CD14-positive monocyte (primary cell): ENCODE measurements around the gene PLEKHG1. TPM values are rescaled to one million over a fixed set of nuclear protein-coding genes. Genes with fewer than 3 reads are reported as not detected.

ENCODE experiments used
- DNase-seq, 3 donors: peaks; one replicate each; pipeline ENCODE4 v3.0.0-alpha.2; 2011 to 2022
- H2AFZ ChIP-seq: 2 replicates; pipeline ENCODE4 v1.6.0; 2012; ENCODE audit warnings: mild to moderate bottlenecking, low read depth, low read length, inconsistent platforms; ENCODE audit not compliant: insufficient read depth, poor library complexity, severe bottlenecking
- H3K27ac ChIP-seq, 2 donors: 1 replicate in 1 of 2; 2 replicates in 1 of 2; pipeline ENCODE4 v1.5.1; 2012 to 2013; ENCODE audit warnings: low read length in 2 of 2, control low read depth in 1 of 2, inconsistent platforms in 1 of 2, low read depth in 1 of 2, mild to moderate bottlenecking in 1 of 2
- H3K27me3 ChIP-seq, 2 donors: one replicate each; pipeline versions ENCODE4 v1.6.0 to v1.6.1; 2011 to 2013; ENCODE audit warnings: low read length in 2 of 2; ENCODE audit not compliant: control insufficient read depth in 2 of 2, insufficient read depth in 2 of 2
- H3K36me3 ChIP-seq, 2 donors: replicated peaks in 1 of 2; 1 replicate in 1 of 2; 2 replicates in 1 of 2; pipeline versions ENCODE4 v1.5.1 to v1.6.1; 2012 to 2013; ENCODE audit warnings: low read length in 2 of 2, control low read depth in 1 of 2, inconsistent platforms in 1 of 2, mild to moderate bottlenecking in 1 of 2; ENCODE audit not compliant: insufficient read depth in 2 of 2, control insufficient read depth in 1 of 2
- H3K4me1 ChIP-seq, 2 donors: 1 replicate in 1 of 2; 2 replicates in 1 of 2; pipeline versions ENCODE4 v1.5.1 to v1.6.1; 2012 to 2013; ENCODE audit warnings: low read length in 2 of 2, control low read depth in 1 of 2, inconsistent platforms in 1 of 2, mild to moderate bottlenecking in 1 of 2, moderate library complexity in 1 of 2; ENCODE audit not compliant: insufficient read depth in 2 of 2, control insufficient read depth in 1 of 2
- H3K4me2 ChIP-seq: replicated peaks from 2 replicates; pipeline ENCODE3; 2012; ENCODE audit warnings: low read length, moderate library complexity, mild to moderate bottlenecking; ENCODE audit not compliant: poor library complexity, severe bottlenecking; ENCODE audit errors: extremely low read depth
- H3K4me3 ChIP-seq, 3 experiments: fragments of 200-600 bp in 1 of 3; sonication (generic) in 1 of 3; replicated peaks in 1 of 3; 1 replicate in 2 of 3; 2 replicates in 1 of 3; pipeline ENCODE4 v1.5.1; 2011 to 2013; ENCODE audit warnings: low read length in 3 of 3, mild to moderate bottlenecking in 3 of 3, control low read depth in 2 of 3, low read depth in 2 of 3, inconsistent platforms in 1 of 3, moderate library complexity in 1 of 3
- H3K79me2 ChIP-seq: 2 replicates; pipeline ENCODE4 v1.6.0; 2012; ENCODE audit warnings: mild to moderate bottlenecking, control low read depth, inconsistent platforms, low read length, moderate library complexity; ENCODE audit not compliant: insufficient read depth
- H3K9ac ChIP-seq: 2 replicates; pipeline ENCODE4 v1.6.0; 2017; ENCODE audit warnings: low read length, mild to moderate bottlenecking; ENCODE audit not compliant: insufficient read depth, poor library complexity, severe bottlenecking
- H3K9me3 ChIP-seq, 2 donors: replicated peaks in 1 of 2; 1 replicate in 1 of 2; 2 replicates in 1 of 2; pipeline versions ENCODE4 v1.5.1 to v1.6.1; 2012 to 2013; ENCODE audit warnings: low read length in 2 of 2, control low read depth in 1 of 2; ENCODE audit not compliant: control insufficient read depth in 1 of 2, insufficient read depth in 1 of 2
- H4K20me1 ChIP-seq: 2 replicates; pipeline ENCODE4 v1.6.0; 2012; ENCODE audit warnings: mild to moderate bottlenecking, low read length, control low read depth, moderate library complexity; ENCODE audit not compliant: insufficient read depth
- H3K27ac Mint-ChIP-seq, 7 donors: one replicate each; pipeline ENCODE4 v1.8.0; 2020; ENCODE audit warnings: mild to moderate bottlenecking in 7 of 7, mixed read lengths in 7 of 7, moderate library complexity in 6 of 7, inconsistent platforms in 2 of 7
- H3K27me3 Mint-ChIP-seq, 3 donors: one replicate each; pipeline ENCODE4 v1.8.0; 2021 to 2022; ENCODE audit warnings: low read depth in 3 of 3, mild to moderate bottlenecking in 3 of 3, mixed read lengths in 3 of 3, moderate library complexity in 3 of 3, inconsistent platforms in 1 of 3
- H3K36me3 Mint-ChIP-seq, 2 donors: one replicate each; pipeline ENCODE4 v1.8.0; 2020; ENCODE audit warnings: mixed read lengths in 2 of 2, inconsistent platforms in 1 of 2, mild to moderate bottlenecking in 1 of 2
- H3K4me1 Mint-ChIP-seq: one replicate; pipeline ENCODE4 v1.8.0; 2020; ENCODE audit warnings: mild to moderate bottlenecking, mixed read lengths
- H3K4me3 Mint-ChIP-seq, 2 donors: one replicate each; pipeline ENCODE4 v1.8.0; 2020; ENCODE audit warnings: mild to moderate bottlenecking in 2 of 2, mixed read lengths in 2 of 2, moderate library complexity in 1 of 2
- H3K9me3 Mint-ChIP-seq, 7 donors: one replicate each; pipeline ENCODE4 v1.8.0; 2020 to 2022; ENCODE audit warnings: mixed read lengths in 7 of 7, mild to moderate bottlenecking in 6 of 7, moderate library complexity in 6 of 7, inconsistent platforms in 2 of 7
- WGBS: methylation state at CpG from one replicate; pipeline ENCODE4 v1.1.5; 2013; ENCODE audit warnings: missing lambda C conversion rate; ENCODE audit not compliant: insufficient coverage; 5-methylcytosine and 5-hydroxymethylcytosine counted together
- intact Hi-C, 2 donors: fragments of 100-400 bp; cut with micrococcal nuclease; formaldehyde crosslinking; loops; one replicate each; pipeline versions ENCODE4 v1.15.0 to v1.15.1; 2023
- polyA plus RNA-seq, 3 donors: library from polyadenylated mRNA; depleted of rRNA in 1 of 3; unstranded in 2 of 3; stranded (reverse) in 1 of 3; fragments of 300-500 nt in 2 of 3; fragments of >200 nt in 1 of 3; fragmentation: Illumina TruSeq in 2 of 3; gene quantifications; 1 replicate in 2 of 3; 2 replicates in 1 of 3; pipeline ENCODE4 v1.2.3, GENCODE V29; 2012 to 2021
- TF ChIP-seq, protein P1 (sequence below): fragments of 200-600 bp; IDR thresholded peaks from one replicate; pipeline ENCODE4 v1.8.0; 2022; ENCODE audit warnings: antibody characterized with exemption, mild to moderate bottlenecking

Gene PLEKHG1
- polyA plus RNA-seq, 3 donors = 0.02 to 0.15 (median 0.08) TPM

DNA sequence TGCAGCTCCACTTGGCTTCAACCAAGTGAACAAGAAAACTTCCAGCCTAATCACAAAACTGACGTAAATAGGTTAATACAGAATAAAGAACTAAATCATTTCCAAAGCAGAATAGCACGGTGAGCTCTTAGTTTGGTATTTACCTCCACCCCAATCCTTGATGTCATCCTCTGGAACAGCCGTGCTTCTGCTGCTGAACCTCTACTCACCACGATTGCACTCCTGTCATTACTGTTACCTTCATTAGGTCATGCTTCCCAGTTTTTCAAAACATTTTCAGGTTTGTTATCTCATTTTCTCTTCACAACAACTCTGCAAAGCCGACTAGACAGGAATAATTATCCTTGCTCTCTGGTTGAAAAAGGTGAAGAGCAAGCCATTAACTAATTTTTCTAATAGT lies 15.6 kb upstream of the PLEKHG1 start:
- Histone ChIP-seq H3K4me2 (no peak overlapping the region), H4K20me1 (no peaks in the 10 kb centered on the region), H3K79me2 (no peaks in the 10 kb centered on the region), H3K9ac (no peak overlapping the region), H3K27ac (no peak overlapping the region), H3K27me3 (peaks cover 0 to 4% of the 10 kb centered on the region in 2 donors), H3K4me1 (no peaks in the 10 kb centered on the region), H3K9me3 (no peaks in the 10 kb centered on the region), H3K4me3 (no peak overlapping the region), H2AFZ (no peak overlapping the region), H3K36me3 (no peaks in the 10 kb centered on the region)
- Mint-ChIP-seq H3K9me3 (peaks cover 0 to 1% (median 0%) of the 10 kb centered on the region in 7 donors), H3K27ac (no peak overlapping the region), H3K4me3 (no peak overlapping the region), H3K4me1 (no peaks in the 10 kb centered on the region), H3K27me3 (peaks cover 14 to 28% (median 20%) of the 10 kb centered on the region in 3 donors), H3K36me3 (no peaks in the 10 kb centered on the region)
- no peak for DNase-seq
- 89% methylated on average over 3 of the region's 5 CpGs for WGBS
- TF ChIP-seq, protein P1, sequence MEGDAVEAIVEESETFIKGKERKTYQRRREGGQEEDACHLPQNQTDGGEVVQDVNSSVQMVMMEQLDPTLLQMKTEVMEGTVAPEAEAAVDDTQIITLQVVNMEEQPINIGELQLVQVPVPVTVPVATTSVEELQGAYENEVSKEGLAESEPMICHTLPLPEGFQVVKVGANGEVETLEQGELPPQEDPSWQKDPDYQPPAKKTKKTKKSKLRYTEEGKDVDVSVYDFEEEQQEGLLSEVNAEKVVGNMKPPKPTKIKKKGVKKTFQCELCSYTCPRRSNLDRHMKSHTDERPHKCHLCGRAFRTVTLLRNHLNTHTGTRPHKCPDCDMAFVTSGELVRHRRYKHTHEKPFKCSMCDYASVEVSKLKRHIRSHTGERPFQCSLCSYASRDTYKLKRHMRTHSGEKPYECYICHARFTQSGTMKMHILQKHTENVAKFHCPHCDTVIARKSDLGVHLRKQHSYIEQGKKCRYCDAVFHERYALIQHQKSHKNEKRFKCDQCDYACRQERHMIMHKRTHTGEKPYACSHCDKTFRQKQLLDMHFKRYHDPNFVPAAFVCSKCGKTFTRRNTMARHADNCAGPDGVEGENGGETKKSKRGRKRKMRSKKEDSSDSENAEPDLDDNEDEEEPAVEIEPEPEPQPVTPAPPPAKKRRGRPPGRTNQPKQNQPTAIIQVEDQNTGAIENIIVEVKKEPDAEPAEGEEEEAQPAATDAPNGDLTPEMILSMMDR = no peak
- intact Hi-C loops = no loop called here

DNA sequence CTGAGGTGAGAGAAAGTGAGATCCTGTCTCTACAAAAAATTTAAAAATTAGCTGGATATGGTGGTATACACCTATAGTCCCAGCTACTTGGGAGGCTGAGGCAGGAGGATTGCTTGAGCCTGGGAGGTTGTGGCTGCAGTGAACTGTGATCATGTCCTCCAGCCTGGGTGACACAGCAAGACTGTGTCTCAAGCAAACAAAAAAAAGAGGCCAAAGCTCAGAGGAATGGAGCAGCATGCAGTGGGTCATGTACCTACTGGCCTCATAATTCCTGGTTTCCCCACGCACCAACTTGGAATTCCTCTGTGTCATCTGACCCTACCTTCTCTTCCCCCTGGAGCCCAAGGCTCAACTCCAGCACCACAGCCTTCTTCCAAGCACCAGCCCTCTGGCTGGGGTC lies 15.1 kb upstream of the PLEKHG1 start:
- no peak for DNase-seq
- Mint-ChIP-seq H3K4me1 (no peaks in the 10 kb centered on the region), H3K27ac (no peak overlapping the region), H3K36me3 (no peaks in the 10 kb centered on the region), H3K4me3 (no peak overlapping the region), H3K9me3 (peaks cover 0 to 1% (median 0%) of the 10 kb centered on the region in 7 donors), H3K27me3 (peaks cover 13 to 24% (median 20%) of the 10 kb centered on the region in 3 donors)
- H3K27me3 ChIP-seq = peaks cover 0 to 4% of the 10 kb centered on the region in 2 donors
- TF ChIP-seq, protein P1 = no peak
- intact Hi-C loops = no loop called here
- no peaks in the 10 kb centered on the region for H4K20me1 ChIP-seq
- 100% methylated on average over 1 of the region's 1 CpG for WGBS
- H3K4me2 ChIP-seq = no peak overlapping the region
- H3K9me3 ChIP-seq = no peaks in the 10 kb centered on the region
- H2AFZ ChIP-seq = no peak overlapping the region
- no peaks in the 10 kb centered on the region for H3K4me1 ChIP-seq
- no peak overlapping the region for H3K27ac ChIP-seq
- no peaks in the 10 kb centered on the region for H3K36me3 ChIP-seq
- no peak overlapping the region for H3K9ac ChIP-seq
- H3K79me2 ChIP-seq = no peaks in the 10 kb centered on the region
- no peak overlapping the region for H3K4me3 ChIP-seq
